ENCODE data around the gene ANKUB1. TPM values are rescaled to one million over a fixed set of nuclear protein-coding genes. Genes with fewer than 3 reads are reported as not detected.

The ANKUB1 gene
- total and polyA plus RNA-seq, 2 experiments from 2014 or later = not detected

GRCh38 chr3:149736175-149736952 lies 56.0 kb downstream of the ANKUB1 start:
- no peaks in the 10 kb centered on the region for H3K27me3 ChIP-seq
- DNase-seq (ENCODE audit: low spot score) = no peak
- no peak overlapping the region for H2AFZ ChIP-seq
- no peaks in the 10 kb centered on the region for H3K9me2 ChIP-seq (replicated peaks; ENCODE audit: insufficient read depth)
- no peak for TF ChIP-seq EZH2phosphoT487 (IDR thresholded peaks at IDR 0.05; ENCODE audit: low read depth, severe bottlenecking, unreplicated experiment)
- no peak for TF ChIP-seq EZH2 (IDR thresholded peaks at IDR 0.05; ENCODE audit: borderline replicate concordance)
- no peak for TF ChIP-seq CTCF (IDR thresholded peaks at IDR 0.05; ENCODE audit: poor library complexity)
- WGBS (ENCODE audit: low lambda C conversion rate, missing lambda C conversion rate) = 48% methylated on average over 2 of the region's 2 CpGs
- H3K9me3 ChIP-seq (ENCODE audit: low read depth) = no peaks in the 10 kb centered on the region
- no peaks in the 10 kb centered on the region for H3K36me3 ChIP-seq (replicated peaks; ENCODE audit: insufficient read depth, low read depth)
- no peaks in the 10 kb centered on the region for H4K20me1 ChIP-seq (ENCODE audit: insufficient read depth, poor library complexity, severe bottlenecking)
- H3K27ac ChIP-seq = no peak overlapping the region
- H3K4me3 ChIP-seq = no peak overlapping the region
- H3K79me2 ChIP-seq = no peaks in the 10 kb centered on the region
- no peak overlapping the region for H3K4me2 ChIP-seq
- H3K4me1 ChIP-seq (ENCODE audit: insufficient read depth) = no peaks in the 10 kb centered on the region

GRCh38 chr3:149732234-149732633 lies 60.1 kb downstream of the ANKUB1 start:
- H3K4me3 ChIP-seq = no peak overlapping the region
- H4K20me1 ChIP-seq (ENCODE audit: insufficient read depth, poor library complexity, severe bottlenecking) = no peaks in the 10 kb centered on the region
- H3K9me2 ChIP-seq (replicated peaks; ENCODE audit: insufficient read depth) = no peaks in the 10 kb centered on the region
- H3K27ac ChIP-seq = no peak overlapping the region
- TF ChIP-seq EZH2 (IDR thresholded peaks at IDR 0.05; ENCODE audit: borderline replicate concordance) (no peak), CTCF (IDR thresholded peaks at IDR 0.05; ENCODE audit: poor library complexity) (no peak), EZH2phosphoT487 (IDR thresholded peaks at IDR 0.05; ENCODE audit: low read depth, severe bottlenecking, unreplicated experiment) (no peak)
- no peak for DNase-seq (ENCODE audit: low spot score)
- WGBS (ENCODE audit: low lambda C conversion rate, missing lambda C conversion rate) = 89% methylated on average over 3 of the region's 3 CpGs
- H3K9me3 ChIP-seq (ENCODE audit: low read depth) = no peaks in the 10 kb centered on the region
- no peaks in the 10 kb centered on the region for H3K36me3 ChIP-seq (replicated peaks; ENCODE audit: insufficient read depth, low read depth)
- no peaks in the 10 kb centered on the region for H3K79me2 ChIP-seq
- no peak overlapping the region for H3K4me2 ChIP-seq
- no peaks in the 10 kb centered on the region for H3K4me1 ChIP-seq (ENCODE audit: insufficient read depth)
- H2AFZ ChIP-seq = no peak overlapping the region
- H3K27me3 ChIP-seq = no peaks in the 10 kb centered on the region

GRCh38 chr3:149727656-149728055 lies 64.7 kb downstream of the ANKUB1 start:
- WGBS (ENCODE audit: low lambda C conversion rate, missing lambda C conversion rate) = 98% methylated on average over 2 of the region's 2 CpGs
- H3K4me1 ChIP-seq (ENCODE audit: insufficient read depth) = no peaks in the 10 kb centered on the region
- TF ChIP-seq EZH2phosphoT487 (IDR thresholded peaks at IDR 0.05; ENCODE audit: low read depth, severe bottlenecking, unreplicated experiment) (no peak), EZH2 (IDR thresholded peaks at IDR 0.05; ENCODE audit: borderline replicate concordance) (no peak), CTCF (IDR thresholded peaks at IDR 0.05; ENCODE audit: poor library complexity) (no peak)
- no peaks in the 10 kb centered on the region for H3K79me2 ChIP-seq
- H4K20me1 ChIP-seq (ENCODE audit: insufficient read depth, poor library complexity, severe bottlenecking) = no peaks in the 10 kb centered on the region
- no peak overlapping the region for H3K4me2 ChIP-seq
- no peak overlapping the region for H3K4me3 ChIP-seq
- no peaks in the 10 kb centered on the region for H3K27me3 ChIP-seq
- H3K9me2 ChIP-seq (replicated peaks; ENCODE audit: insufficient read depth) = no peaks in the 10 kb centered on the region
- H3K9me3 ChIP-seq (ENCODE audit: low read depth) = no peaks in the 10 kb centered on the region
- no peak overlapping the region for H3K27ac ChIP-seq
- H2AFZ ChIP-seq = no peak overlapping the region
- no peaks in the 10 kb centered on the region for H3K36me3 ChIP-seq (replicated peaks; ENCODE audit: insufficient read depth, low read depth)
- no peak for DNase-seq (ENCODE audit: low spot score)

Data from hepatocyte (in vitro differentiated cells).